WTC11 (cell line): ENCODE data around the gene SLAMF7. TPM values are rescaled to one million over a fixed set of nuclear protein-coding genes. Genes with fewer than 3 reads are reported as not detected.

ENCODE experiments used
- ATAC-seq: fragments of 200-7000 bp; cut with Tn5 transposase; 2 replicates; pipeline ENCODE4 v1.10.0; 2021; ENCODE audit warnings: mild to moderate bottlenecking, moderate library complexity
- CTCF ChIA-PET: fragments of 300-600 bp; sonication (Branson Sonifier 250); formaldehyde crosslinking; loops from one replicate; lab custom pipeline; 2021; ENCODE audit warnings: antibody characterized with exemption; lab: Charles Lee
- POLR2A ChIA-PET: fragments of 350-600 bp; sonication (Branson Sonifier 250); formaldehyde crosslinking; loops from one replicate; lab custom pipeline; 2021; ENCODE audit warnings: antibody characterized with exemption; lab: Charles Lee
- DNase-seq: peaks from one replicate; pipeline ENCODE4 v3.0.0; 2021; ENCODE audit warnings: low spot score
- H3K27ac Mint-ChIP-seq: 2 replicates; pipeline ENCODE4 v1.8.0; 2021; ENCODE audit warnings: mixed read lengths
- H3K27me3 Mint-ChIP-seq: 2 replicates; pipeline ENCODE4 v1.8.0; 2021; ENCODE audit warnings: low read depth, mild to moderate bottlenecking, moderate library complexity, mixed read lengths
- H3K36me3 Mint-ChIP-seq: 2 replicates; pipeline ENCODE4 v1.8.0; 2021; ENCODE audit warnings: mixed read lengths
- H3K4me1 Mint-ChIP-seq: 2 replicates; pipeline ENCODE4 v1.8.0; 2022; ENCODE audit warnings: mixed read lengths
- H3K4me3 Mint-ChIP-seq: 2 replicates; pipeline ENCODE4 v1.8.0; 2021; ENCODE audit warnings: mild to moderate bottlenecking, moderate library complexity, mixed read lengths
- H3K9me3 Mint-ChIP-seq: 2 replicates; pipeline ENCODE4 v1.8.0; 2021; ENCODE audit warnings: mixed read lengths
- E2F1 ChIP-seq: sonication (generic); formaldehyde crosslinking; IDR thresholded peaks from 2 replicates; pipeline ENCODE4 v1.8.0; 2022; ENCODE audit warnings: mild to moderate bottlenecking, missing genetic modification reagents
- EMX1 ChIP-seq: fragments of 250-450 bp; sonication (Bioruptor Pico); IDR thresholded peaks from 2 replicates; pipeline ENCODE4 v1.8.0; 2021; ENCODE audit warnings: mild to moderate bottlenecking
- FOXK1 ChIP-seq: sonication (generic); formaldehyde crosslinking; IDR thresholded peaks from 2 replicates; pipeline ENCODE4 v1.8.0; 2022; ENCODE audit warnings: mild to moderate bottlenecking, moderate library complexity, missing genetic modification reagents
- FOXP1 ChIP-seq: sonication (generic); formaldehyde crosslinking; IDR thresholded peaks from 2 replicates; pipeline ENCODE4 v1.8.0; 2022; ENCODE audit warnings: missing genetic modification reagents, mild to moderate bottlenecking, moderate library complexity, borderline replicate concordance
- GRHL2 ChIP-seq: fragments of 250-450 bp; sonication (Bioruptor Pico); IDR thresholded peaks from 2 replicates; pipeline ENCODE4 v1.8.0; 2022; ENCODE audit warnings: mild to moderate bottlenecking, moderate library complexity; ENCODE audit not compliant: insufficient replicate concordance, severe bottlenecking
- MAX ChIP-seq: sonication (generic); formaldehyde crosslinking; IDR thresholded peaks from 2 replicates; pipeline ENCODE4 v1.8.0; 2022; ENCODE audit warnings: mild to moderate bottlenecking, missing genetic modification reagents
- NFATC4 ChIP-seq: fragments of 250-450 bp; sonication (Bioruptor Pico); IDR thresholded peaks from 2 replicates; pipeline ENCODE4 v1.9.0; 2021; ENCODE audit warnings: mild to moderate bottlenecking
- NFYB ChIP-seq: sonication (generic); formaldehyde crosslinking; conservative IDR thresholded peaks from 2 replicates; pipeline ENCODE4 v1.8.0; 2022; ENCODE audit warnings: low read depth, missing genetic modification reagents
- PRDM15 ChIP-seq: sonication (generic); formaldehyde crosslinking; IDR thresholded peaks from 2 replicates; pipeline ENCODE4 v1.8.0; 2022; ENCODE audit warnings: missing genetic modification reagents
- RORB ChIP-seq: fragments of 250-450 bp; sonication (Bioruptor Pico); IDR thresholded peaks from 2 replicates; pipeline ENCODE4 v1.9.0; 2021; ENCODE audit warnings: mild to moderate bottlenecking
- SMAD3 ChIP-seq: sonication (generic); formaldehyde crosslinking; IDR thresholded peaks from 2 replicates; pipeline ENCODE4 v1.8.0; 2022; ENCODE audit warnings: missing genetic modification reagents, mild to moderate bottlenecking, borderline replicate concordance
- ZBTB43 ChIP-seq: sonication (generic); formaldehyde crosslinking; IDR thresholded peaks from 2 replicates; pipeline ENCODE4 v1.8.1; 2023; ENCODE audit warnings: mild to moderate bottlenecking, missing genetic modification reagents
- ZNF425 ChIP-seq: fragments of 250-450 bp; sonication (Bioruptor Pico); conservative IDR thresholded peaks from 2 replicates; pipeline ENCODE4 v1.9.0; 2021; ENCODE audit warnings: mild to moderate bottlenecking
- total RNA-seq: library from RNA; stranded (reverse); gene quantifications from 3 replicates; pipeline ENCODE4 v1.2.3, GENCODE V29; 2021

SLAMF7 gene
- total RNA-seq, 1 experiment from 2014 or later, result 0.15 TPM

GRCh38 chr1:160743266-160743665 lies 4.2 kb downstream of the SLAMF7 start:
- Mint-ChIP-seq H3K27ac (no peak overlapping the region), H3K9me3 (0 out of 2 replicates have a peak, but pooled peaks cover under 1% of the 10 kb centered on the region), H3K4me1 (peaks cover 31% of the 10 kb centered on the region), H3K36me3 (no peaks in the 10 kb centered on the region), H3K4me3 (no peak overlapping the region), H3K27me3 (no peaks in the 10 kb centered on the region)
- no peak for DNase-seq
- no peak for TF ChIP-seq ZBTB43 (CRISPR knock-in tag)
- ChIA-PET POLR2A (no interaction called here), CTCF (no interaction called here)
- ATAC-seq, result no peak

- CTCF ChIA-PET, result interaction anchor here (1.3 kb wide), 1 partner anchor 63 kb away, joined by 3 read pairs; no protein-coding TSS in a partner anchor
- no peaks in the 10 kb centered on the region for H3K36me3 Mint-ChIP-seq
Observed at GRCh38 chr1:160744199-160744851, 5.3 kb downstream of the SLAMF7 start.

More at GRCh38 chr1:160744199-160744851, 5.3 kb downstream of the SLAMF7 start:
- TF ChIP-seq NFATC4 (CRISPR knock-in tag) (no peak), E2F1 (CRISPR knock-in tag) (no peak), FOXK1 (CRISPR knock-in tag) (no peak), ZNF425 (CRISPR knock-in tag) (no peak), PRDM15 (CRISPR knock-in tag) (no peak), MAX (CRISPR knock-in tag) (no peak), SMAD3 (CRISPR knock-in tag) (no peak), EMX1 (no peak), RORB (CRISPR knock-in tag) (no peak), GRHL2 (CRISPR knock-in tag) (no peak), NFYB (CRISPR knock-in tag) (no peak), ZBTB43 (CRISPR knock-in tag) (no peak), FOXP1 (CRISPR knock-in tag) (no peak)
- Mint-ChIP-seq H3K4me3 (no peak overlapping the region), H3K27me3 (no peaks in the 10 kb centered on the region), H3K9me3 (no peaks in the 10 kb centered on the region), H3K4me1 (peaks cover 31% of the 10 kb centered on the region), H3K27ac (no peak overlapping the region)
- ATAC-seq, result no peak
- POLR2A ChIA-PET, result no interaction called here
- no peak for DNase-seq
